Endothelial cell of umbilical vein (primary cell): ENCODE results near the gene UBA52. TPM values are rescaled to one million over a fixed set of nuclear protein-coding genes. Genes with fewer than 3 reads are reported as not detected.

Experiments used
- BruUV-seq: library from RNA; stranded (reverse); fragments of 400-500 nt; replicated peaks from 2 replicates; lab custom pipeline; 2021; lab: Mats Ljungman, UMichigan
- CTCF ChIA-PET: fragments of 300-600, 350-600 bp; sonication (Branson Sonifier 250); formaldehyde crosslinking; loops from one replicate; lab custom pipeline; 2021; ENCODE audit warnings: antibody characterized with exemption, inconsistent platforms; lab: Charles Lee
- POLR2A ChIA-PET: fragments of 300-600, 350-600 bp; sonication (Branson Sonifier 250); formaldehyde crosslinking; loops from one replicate; lab custom pipeline; 2021; ENCODE audit warnings: antibody characterized with exemption, inconsistent platforms; lab: Charles Lee
- DNase-seq: peaks from one replicate; pipeline ENCODE4 v3.0.0-alpha.2; 2011; ENCODE audit warnings: low read depth, low spot score
- FAIRE-seq: peaks from 2 replicates; lab custom pipeline; 2011; peaks lifted over from hg19 to GRCh38; lab: Jason Lieb, UNC
- H2AFZ ChIP-seq: 2 replicates; pipeline ENCODE4 v1.6.0; 2012; ENCODE audit warnings: low read depth, low read length, control low read depth, inconsistent platforms
- H3K27ac ChIP-seq: 2 replicates; pipeline ENCODE4 v1.5.1; 2011; ENCODE audit warnings: low read depth, mild to moderate bottlenecking, control low read depth, low read length, moderate library complexity; ENCODE audit not compliant: insufficient read depth
- H3K27me3 ChIP-seq, 2 experiments: 2 replicates each; pipeline versions ENCODE4 v1.6.0 to v1.6.1; 2011; ENCODE audit warnings: low read length in 2 of 2, mixed read lengths in 1 of 2; ENCODE audit not compliant: control insufficient read depth in 2 of 2, insufficient read depth in 2 of 2
- H3K36me3 ChIP-seq, 2 experiments: 2 replicates in 1 of 2; 3 replicates in 1 of 2; pipeline ENCODE4 v1.5.1; 2011; ENCODE audit warnings: low read length in 2 of 2, mild to moderate bottlenecking in 1 of 2, moderate library complexity in 1 of 2; ENCODE audit not compliant: control insufficient read depth in 2 of 2, insufficient read depth in 2 of 2; ENCODE audit errors: extremely low read depth in 1 of 2
- H3K4me1 ChIP-seq: 3 replicates; pipeline ENCODE4 v1.5.1; 2011; ENCODE audit warnings: mild to moderate bottlenecking, low read length; ENCODE audit not compliant: control insufficient read depth, insufficient read depth; ENCODE audit errors: extremely low read depth
- H3K4me2 ChIP-seq: 2 replicates; pipeline ENCODE4 v1.6.1; 2011; ENCODE audit warnings: low read length, control low read depth, mixed read lengths; ENCODE audit not compliant: insufficient read depth
- H3K4me3 ChIP-seq, 3 experiments: fragments of 200-600 bp in 1 of 3; sonication (generic), shearing (Covaris generic) in 1 of 3; replicated peaks in 1 of 3; 2 replicates each; pipeline ENCODE4 v1.5.1; 2011 to 2016; ENCODE audit warnings: control low read depth in 3 of 3, low read length in 3 of 3, mild to moderate bottlenecking in 2 of 3, inconsistent platforms in 1 of 3, low read depth in 1 of 3, moderate library complexity in 1 of 3; ENCODE audit not compliant: insufficient read depth in 1 of 3
- H3K79me2 ChIP-seq: 2 replicates; pipeline ENCODE4 v1.6.0; 2012; ENCODE audit warnings: low read length, inconsistent platforms; ENCODE audit not compliant: control insufficient read depth, insufficient read depth
- H3K9ac ChIP-seq: replicated peaks from 2 replicates; pipeline ENCODE3; 2011; ENCODE audit warnings: low read length, control low read depth; ENCODE audit not compliant: insufficient read depth; ENCODE audit errors: extremely low read depth
- H3K9me1 ChIP-seq: replicated peaks from 3 replicates; pipeline ENCODE4 v1.6.0; 2011; ENCODE audit warnings: mild to moderate bottlenecking, low read length; ENCODE audit not compliant: control insufficient read depth, insufficient read depth; ENCODE audit errors: extremely low read depth
- H3K9me3 ChIP-seq: replicated peaks from 2 replicates; pipeline ENCODE4 v1.5.1; 2012; ENCODE audit warnings: low read length, inconsistent platforms; ENCODE audit not compliant: control insufficient read depth, insufficient read depth
- H4K20me1 ChIP-seq: replicated peaks from 2 replicates; pipeline ENCODE3; 2011; ENCODE audit warnings: mild to moderate bottlenecking, low read length; ENCODE audit not compliant: control insufficient read depth, insufficient read depth; ENCODE audit errors: extremely low read depth
- EZH2 ChIP-seq: IDR thresholded peaks from 2 replicates; pipeline ENCODE4 v1.6.1; 2012; ENCODE audit warnings: borderline replicate concordance, low read depth, mild to moderate bottlenecking, moderate library complexity, low read length, inconsistent platforms; ENCODE audit not compliant: severe bottlenecking
- FOS ChIP-seq: IDR thresholded peaks from 2 replicates; pipeline ENCODE4 v1.6.1; 2011; ENCODE audit warnings: mild to moderate bottlenecking, low read length, moderate library complexity, borderline replicate concordance; ENCODE audit not compliant: insufficient read depth
- GATA2 ChIP-seq: IDR thresholded peaks from 2 replicates; pipeline ENCODE4 v1.7.0; 2011; ENCODE audit warnings: low read depth, mild to moderate bottlenecking, moderate library complexity, mixed read lengths, low read length; ENCODE audit not compliant: insufficient read length, insufficient read depth
- JUN ChIP-seq: IDR thresholded peaks from 2 replicates; pipeline ENCODE4 v1.6.1; 2011; ENCODE audit warnings: borderline replicate concordance, low read depth; ENCODE audit not compliant: insufficient read length, insufficient read depth
- MYC ChIP-seq: IDR thresholded peaks from one replicate; pipeline ENCODE4 v1.6.1; 2011; ENCODE audit warnings: mild to moderate bottlenecking, low read depth, low read length
- POLR2A ChIP-seq: IDR thresholded peaks from 2 replicates; pipeline ENCODE4 v1.6.1; 2012; ENCODE audit warnings: low read depth, mild to moderate bottlenecking, control low read depth, low read length
- POLR2AphosphoS5 ChIP-seq: IDR thresholded peaks from 2 replicates; pipeline ENCODE4 v1.6.1; 2012; ENCODE audit warnings: low read depth, mild to moderate bottlenecking, control low read depth, low read length, moderate library complexity; ENCODE audit not compliant: insufficient read depth
- dilution Hi-C: fragments of 300-500 bp; cut with MboI; formaldehyde crosslinking; loops from one replicate; pipeline ENCODE4 v1.15.0; 2019; ENCODE audit warnings: low sequenced_read_pairs; ENCODE audit not compliant: extremely low pct_ligation_motif_present
- intact Hi-C: fragments of 100-400 bp; cut with micrococcal nuclease; formaldehyde crosslinking; loops from one replicate; pipeline ENCODE4 v1.10.0; 2022
- polyA plus RNA-seq, 4 experiments: library from polyadenylated mRNA; depleted of rRNA in 3 of 4; stranded (reverse) in 3 of 4; unstranded in 1 of 4; fragments of >200 nt; gene quantifications; 2 replicates each; pipeline versions ENCODE4 v1.2.1 to v1.2.3, GENCODE V29; 2011 to 2012; ENCODE audit warnings: missing spikeins in 1 of 4
- total RNA-seq: library from RNA; stranded (reverse); gene quantifications from 2 replicates; pipeline ENCODE4 v1.2.3, GENCODE V29; 2021
- TF ChIP-seq, protein P1 (sequence below), 2 donors: IDR thresholded peaks; 1 replicate in 1 of 2; 2 replicates in 1 of 2; pipeline ENCODE4 v1.5.1; 2011; ENCODE audit warnings: low read length in 2 of 2, mild to moderate bottlenecking in 2 of 2, moderate library complexity in 2 of 2, control low read depth in 1 of 2, inconsistent platforms in 1 of 2, low read depth in 1 of 2; ENCODE audit not compliant: insufficient read depth in 1 of 2; ENCODE audit errors: extremely low read depth in 1 of 2
- TF ChIP-seq, protein P2 (sequence below): IDR thresholded peaks from 2 replicates; pipeline ENCODE4 v1.6.1; 2011; ENCODE audit not compliant: insufficient read depth, insufficient read length

The UBA52 gene
- total and polyA plus RNA-seq, 2 donors (not counting 3 experiments of a cell fraction or from before 2014, with no cell fraction given): 1,221 to 3,506 TPM

GRCh38 chr19:18551631-18552030 is 20.0 kb upstream of the UBA52 start:
- no peak for TF ChIP-seq JUN
- TF ChIP-seq GATA2: no peak
- TF ChIP-seq, protein P1, sequence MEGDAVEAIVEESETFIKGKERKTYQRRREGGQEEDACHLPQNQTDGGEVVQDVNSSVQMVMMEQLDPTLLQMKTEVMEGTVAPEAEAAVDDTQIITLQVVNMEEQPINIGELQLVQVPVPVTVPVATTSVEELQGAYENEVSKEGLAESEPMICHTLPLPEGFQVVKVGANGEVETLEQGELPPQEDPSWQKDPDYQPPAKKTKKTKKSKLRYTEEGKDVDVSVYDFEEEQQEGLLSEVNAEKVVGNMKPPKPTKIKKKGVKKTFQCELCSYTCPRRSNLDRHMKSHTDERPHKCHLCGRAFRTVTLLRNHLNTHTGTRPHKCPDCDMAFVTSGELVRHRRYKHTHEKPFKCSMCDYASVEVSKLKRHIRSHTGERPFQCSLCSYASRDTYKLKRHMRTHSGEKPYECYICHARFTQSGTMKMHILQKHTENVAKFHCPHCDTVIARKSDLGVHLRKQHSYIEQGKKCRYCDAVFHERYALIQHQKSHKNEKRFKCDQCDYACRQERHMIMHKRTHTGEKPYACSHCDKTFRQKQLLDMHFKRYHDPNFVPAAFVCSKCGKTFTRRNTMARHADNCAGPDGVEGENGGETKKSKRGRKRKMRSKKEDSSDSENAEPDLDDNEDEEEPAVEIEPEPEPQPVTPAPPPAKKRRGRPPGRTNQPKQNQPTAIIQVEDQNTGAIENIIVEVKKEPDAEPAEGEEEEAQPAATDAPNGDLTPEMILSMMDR (IDR thresholded peaks at IDR 0.05; ENCODE audit: extremely low read depth in 1 of 2, insufficient read depth in 1 of 2, low read depth in 1 of 2, low read length in 2 of 2): no peak
- TF ChIP-seq FOS: no peak
- no peak for TF ChIP-seq POLR2A
- TF ChIP-seq MYC: no peak
- TF ChIP-seq POLR2AphosphoS5: no peak
- TF ChIP-seq, protein P2, sequence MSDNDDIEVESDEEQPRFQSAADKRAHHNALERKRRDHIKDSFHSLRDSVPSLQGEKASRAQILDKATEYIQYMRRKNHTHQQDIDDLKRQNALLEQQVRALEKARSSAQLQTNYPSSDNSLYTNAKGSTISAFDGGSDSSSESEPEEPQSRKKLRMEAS: no peak
- TF ChIP-seq EZH2: no peak

More at GRCh38 chr19:18551631-18552030, 20.0 kb upstream of the UBA52 start:
- Histone ChIP-seq H3K4me1 (no peaks in the 10 kb centered on the region), H3K9ac (no peak overlapping the region), H4K20me1 (no peaks in the 10 kb centered on the region), H3K27me3 (no peaks in the 10 kb centered on the region), H3K4me3 (no peak overlapping the region), H3K9me1 (no peaks in the 10 kb centered on the region), H3K79me2 (no peaks in the 10 kb centered on the region), H3K27ac (no peak overlapping the region), H2AFZ (no peak overlapping the region), H3K36me3 (no peaks in the 10 kb centered on the region), H3K4me2 (no peak overlapping the region), H3K9me3 (no peaks in the 10 kb centered on the region)
- FAIRE-seq (no peak), DNase-seq (no peak)
- dilution Hi-C loops: no loop called here
- BruUV-seq: no TSS peak
- intact Hi-C loops: no loop called here
- ChIA-PET CTCF (interaction anchor here (0.9 kb wide), 1 partner anchor 31 kb away, joined by 3 read pairs; no protein-coding TSS in a partner anchor), POLR2A (interaction anchor here (0.6 kb wide), 2 partner anchors 37 to 70 kb away, joined by 3 to 4 read pairs; no protein-coding TSS in a partner anchor)
